ENCODE data around the gene RABL6.

- TF ChIP-seq, protein P1, sequence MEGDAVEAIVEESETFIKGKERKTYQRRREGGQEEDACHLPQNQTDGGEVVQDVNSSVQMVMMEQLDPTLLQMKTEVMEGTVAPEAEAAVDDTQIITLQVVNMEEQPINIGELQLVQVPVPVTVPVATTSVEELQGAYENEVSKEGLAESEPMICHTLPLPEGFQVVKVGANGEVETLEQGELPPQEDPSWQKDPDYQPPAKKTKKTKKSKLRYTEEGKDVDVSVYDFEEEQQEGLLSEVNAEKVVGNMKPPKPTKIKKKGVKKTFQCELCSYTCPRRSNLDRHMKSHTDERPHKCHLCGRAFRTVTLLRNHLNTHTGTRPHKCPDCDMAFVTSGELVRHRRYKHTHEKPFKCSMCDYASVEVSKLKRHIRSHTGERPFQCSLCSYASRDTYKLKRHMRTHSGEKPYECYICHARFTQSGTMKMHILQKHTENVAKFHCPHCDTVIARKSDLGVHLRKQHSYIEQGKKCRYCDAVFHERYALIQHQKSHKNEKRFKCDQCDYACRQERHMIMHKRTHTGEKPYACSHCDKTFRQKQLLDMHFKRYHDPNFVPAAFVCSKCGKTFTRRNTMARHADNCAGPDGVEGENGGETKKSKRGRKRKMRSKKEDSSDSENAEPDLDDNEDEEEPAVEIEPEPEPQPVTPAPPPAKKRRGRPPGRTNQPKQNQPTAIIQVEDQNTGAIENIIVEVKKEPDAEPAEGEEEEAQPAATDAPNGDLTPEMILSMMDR (IDR thresholded peaks at IDR 0.05), result no peak
- no peak for TF ChIP-seq POLR2A (IDR thresholded peaks at IDR 0.05)
These were observed 30.8 kb upstream of the RABL6 start for GRCh38 chr9:136776947-136777346.
